HL-60 (cell line): Measurements from ENCODE around the gene S1PR2.

Experiments
- CTCF ChIP-seq: IDR thresholded peaks from one replicate; pipeline ENCODE4 v1.5.1; 2011; ENCODE audit warnings: low read length, control low read depth, inconsistent platforms; ENCODE audit not compliant: insufficient read depth
- POLR2AphosphoS5 ChIP-seq: IDR thresholded peaks from 2 replicates; pipeline ENCODE4 v1.6.1; 2012; ENCODE audit warnings: low read depth
- REST ChIP-seq: IDR thresholded peaks from 2 replicates; pipeline ENCODE4 v1.6.1; 2012; ENCODE audit warnings: low read depth; ENCODE audit not compliant: insufficient replicate concordance
- SPI1 ChIP-seq: IDR thresholded peaks from 2 replicates; pipeline ENCODE4 v1.6.1; 2012; ENCODE audit warnings: low read depth, mild to moderate bottlenecking, borderline replicate concordance

GRCh38 chr19:10279737-10280442, 48.8 kb upstream of the S1PR2 start:
- TF ChIP-seq CTCF (no peak), SPI1 (peak; percentile 45; the same call in 1 of the 2 replicates), REST (no peak), POLR2AphosphoS5 (no peak)
